HepG2 (cell line): ENCODE results near the gene LITAF. TPM values are rescaled to one million over a fixed set of nuclear protein-coding genes. Genes with fewer than 3 reads are reported as not detected.

ENCODE experiments used
- ISL2 ChIP-seq: sonication (generic); formaldehyde crosslinking; IDR thresholded peaks from 2 replicates; pipeline ENCODE4 v1.5.0; 2020; ENCODE audit warnings: missing genetic modification reagents
- ZNF180 ChIP-seq: sonication (generic); formaldehyde crosslinking; IDR thresholded peaks from 2 replicates; pipeline ENCODE4 v1.4.0; 2020; ENCODE audit warnings: low read depth, missing genetic modification reagents, borderline replicate concordance
- polyA plus RNA-seq, 8 experiments: library from polyadenylated mRNA; depleted of rRNA in 3 of 8; stranded (reverse) in 7 of 8; unstranded in 1 of 8; fragments of >200 nt; fragmentation: Illumina TruSeq in 4 of 8; extraction: Trizol in 4 of 8; gene quantifications; 2 replicates each; pipeline versions ENCODE4 v1.2.1 to v1.2.3, GENCODE V29; 2011 to 2016; ENCODE audit warnings: low read depth in 4 of 8, missing spikeins in 1 of 8, mixed read lengths in 1 of 8; ENCODE audit not compliant: insufficient read depth in 1 of 8
- total RNA-seq, 5 experiments: library from RNA; depleted of rRNA; stranded (reverse); fragments of >200 nt; fragmentation: Illumina TruSeq; extraction: Trizol; gene quantifications; 2 replicates each; pipeline ENCODE4 v1.2.3, GENCODE V29; 2016; ENCODE audit warnings: low read depth in 1 of 5
- TF ChIP-seq, protein P1 (sequence below): sonication (generic); formaldehyde crosslinking; IDR thresholded peaks from one replicate; pipeline ENCODE4 v1.5.1; 2020; ENCODE audit warnings: mild to moderate bottlenecking, missing genetic modification reagents; ENCODE audit errors: not compliant biosample characterization
- TF ChIP-seq, protein P2 (sequence below): sonication (generic); formaldehyde crosslinking; conservative IDR thresholded peaks from 2 replicates; pipeline ENCODE4 v1.4.0; 2020; ENCODE audit warnings: missing genetic modification reagents
- TF ChIP-seq, protein P3 (sequence below): sonication (generic); formaldehyde crosslinking; IDR thresholded peaks from 2 replicates; pipeline ENCODE4 v1.4.0; 2020; ENCODE audit warnings: missing genetic modification reagents
- TF ChIP-seq, protein P4 (sequence below): sonication (generic); formaldehyde crosslinking; IDR thresholded peaks from 2 replicates; pipeline ENCODE4 v1.4.0; 2020; ENCODE audit warnings: missing genetic modification reagents
- TF ChIP-seq, protein P5 (sequence below): sonication (generic); formaldehyde crosslinking; IDR thresholded peaks from 2 replicates; pipeline ENCODE4 v1.8.1; 2023; ENCODE audit warnings: mild to moderate bottlenecking, missing genetic modification reagents, borderline replicate concordance

Gene LITAF
- total and polyA plus RNA-seq, 2 of the 13 experiments (the other 11 are each of a cell fraction or from before 2014, with no cell fraction given) = 80.1 to 141 TPM

DNA sequence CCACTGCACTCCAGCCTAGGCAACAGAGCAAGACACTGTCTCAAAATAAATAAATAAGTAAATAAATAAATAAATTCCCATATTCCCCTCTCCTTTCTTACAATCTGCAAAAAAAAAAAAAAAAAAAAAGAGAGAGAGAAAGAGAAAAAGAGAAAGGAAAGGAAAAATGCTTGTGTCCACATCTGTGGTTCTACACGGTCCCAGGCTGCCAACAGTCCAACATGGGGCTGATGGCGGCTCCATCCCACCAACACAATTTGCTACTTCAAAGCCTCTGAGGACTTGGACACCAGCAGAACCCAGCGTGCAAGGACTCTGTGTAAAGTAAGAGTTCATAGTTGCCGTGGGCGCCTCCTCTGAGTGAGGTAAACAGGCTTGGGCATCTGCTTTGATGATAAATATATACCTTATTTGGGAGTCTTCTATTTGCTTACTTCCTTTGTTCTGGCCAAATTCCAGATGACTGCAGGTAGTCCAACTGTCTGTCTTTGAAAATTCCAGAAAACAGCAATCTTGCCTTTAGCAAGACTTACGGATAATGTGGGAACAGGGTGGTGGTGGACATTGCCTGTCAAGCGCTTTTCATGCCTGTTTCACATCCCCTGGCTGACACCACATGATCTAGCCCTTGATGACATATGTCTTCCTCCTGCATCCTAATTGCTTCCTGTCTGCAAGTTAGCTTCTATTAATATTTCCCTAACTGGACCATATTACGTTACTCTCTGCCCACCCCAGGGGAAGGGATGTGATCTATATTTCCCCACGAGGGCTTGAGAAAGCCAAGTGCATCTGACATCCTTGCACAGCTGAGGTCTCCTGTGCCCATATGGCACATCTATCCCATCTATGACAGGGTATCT, 10.1 kb downstream of the LITAF start (continued):
- TF ChIP-seq, protein P1, sequence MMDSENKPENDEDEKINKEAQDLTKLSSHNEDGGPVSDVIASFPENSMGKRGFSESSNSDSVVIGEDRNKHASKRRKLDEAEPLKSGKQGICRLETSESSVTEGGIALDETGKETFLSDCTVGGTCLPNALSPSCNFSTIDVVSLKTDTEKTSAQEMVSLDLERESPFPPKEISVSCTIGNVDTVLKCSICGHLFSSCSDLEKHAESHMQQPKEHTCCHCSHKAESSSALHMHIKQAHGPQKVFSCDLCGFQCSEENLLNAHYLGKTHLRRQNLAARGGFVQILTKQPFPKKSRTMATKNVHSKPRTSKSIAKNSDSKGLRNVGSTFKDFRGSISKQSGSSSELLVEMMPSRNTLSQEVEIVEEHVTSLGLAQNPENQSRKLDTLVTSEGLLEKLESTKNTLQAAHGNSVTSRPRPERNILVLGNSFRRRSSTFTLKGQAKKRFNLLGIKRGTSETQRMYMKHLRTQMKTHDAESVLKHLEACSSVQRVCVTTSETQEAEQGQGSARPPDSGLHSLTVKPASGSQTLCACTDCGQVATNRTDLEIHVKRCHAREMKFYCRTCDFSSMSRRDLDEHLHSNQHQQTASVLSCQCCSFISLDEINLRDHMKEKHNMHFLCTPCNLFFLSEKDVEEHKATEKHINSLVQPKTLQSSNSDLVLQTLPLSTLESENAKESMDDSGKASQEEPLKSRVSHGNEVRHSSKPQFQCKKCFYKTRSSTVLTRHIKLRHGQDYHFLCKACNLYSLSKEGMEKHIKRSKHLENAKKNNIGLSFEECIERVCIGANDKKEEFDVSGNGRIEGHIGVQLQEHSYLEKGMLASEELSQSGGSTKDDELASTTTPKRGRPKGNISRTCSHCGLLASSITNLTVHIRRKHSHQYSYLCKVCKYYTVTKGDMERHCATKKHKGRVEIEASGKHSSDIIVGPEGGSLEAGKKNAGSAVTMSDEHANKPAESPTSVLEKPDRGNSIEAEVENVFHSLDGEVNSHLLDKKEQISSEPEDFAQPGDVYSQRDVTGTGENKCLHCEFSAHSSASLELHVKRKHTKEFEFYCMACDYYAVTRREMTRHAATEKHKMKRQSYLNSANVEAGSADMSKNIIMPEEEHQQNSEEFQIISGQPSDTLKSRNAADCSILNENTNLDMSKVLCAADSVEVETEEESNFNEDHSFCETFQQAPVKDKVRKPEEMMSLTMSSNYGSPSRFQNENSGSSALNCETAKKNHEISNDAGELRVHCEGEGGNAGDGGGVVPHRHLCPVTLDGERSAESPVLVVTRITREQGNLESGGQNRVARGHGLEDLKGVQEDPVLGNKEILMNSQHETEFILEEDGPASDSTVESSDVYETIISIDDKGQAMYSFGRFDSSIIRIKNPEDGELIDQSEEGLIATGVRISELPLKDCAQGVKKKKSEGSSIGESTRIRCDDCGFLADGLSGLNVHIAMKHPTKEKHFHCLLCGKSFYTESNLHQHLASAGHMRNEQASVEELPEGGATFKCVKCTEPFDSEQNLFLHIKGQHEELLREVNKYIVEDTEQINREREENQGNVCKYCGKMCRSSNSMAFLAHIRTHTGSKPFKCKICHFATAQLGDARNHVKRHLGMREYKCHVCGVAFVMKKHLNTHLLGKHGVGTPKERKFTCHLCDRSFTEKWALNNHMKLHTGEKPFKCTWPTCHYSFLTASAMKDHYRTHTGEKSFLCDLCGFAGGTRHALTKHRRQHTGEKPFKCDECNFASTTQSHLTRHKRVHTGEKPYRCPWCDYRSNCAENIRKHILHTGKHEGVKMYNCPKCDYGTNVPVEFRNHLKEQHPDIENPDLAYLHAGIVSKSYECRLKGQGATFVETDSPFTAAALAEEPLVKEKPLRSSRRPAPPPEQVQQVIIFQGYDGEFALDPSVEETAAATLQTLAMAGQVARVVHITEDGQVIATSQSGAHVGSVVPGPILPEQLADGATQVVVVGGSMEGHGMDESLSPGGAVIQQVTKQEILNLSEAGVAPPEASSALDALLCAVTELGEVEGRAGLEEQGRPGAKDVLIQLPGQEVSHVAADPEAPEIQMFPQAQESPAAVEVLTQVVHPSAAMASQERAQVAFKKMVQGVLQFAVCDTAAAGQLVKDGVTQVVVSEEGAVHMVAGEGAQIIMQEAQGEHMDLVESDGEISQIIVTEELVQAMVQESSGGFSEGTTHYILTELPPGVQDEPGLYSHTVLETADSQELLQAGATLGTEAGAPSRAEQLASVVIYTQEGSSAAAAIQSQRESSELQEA (CRISPR knock-in tag) = no peak
- TF ChIP-seq, protein P2, sequence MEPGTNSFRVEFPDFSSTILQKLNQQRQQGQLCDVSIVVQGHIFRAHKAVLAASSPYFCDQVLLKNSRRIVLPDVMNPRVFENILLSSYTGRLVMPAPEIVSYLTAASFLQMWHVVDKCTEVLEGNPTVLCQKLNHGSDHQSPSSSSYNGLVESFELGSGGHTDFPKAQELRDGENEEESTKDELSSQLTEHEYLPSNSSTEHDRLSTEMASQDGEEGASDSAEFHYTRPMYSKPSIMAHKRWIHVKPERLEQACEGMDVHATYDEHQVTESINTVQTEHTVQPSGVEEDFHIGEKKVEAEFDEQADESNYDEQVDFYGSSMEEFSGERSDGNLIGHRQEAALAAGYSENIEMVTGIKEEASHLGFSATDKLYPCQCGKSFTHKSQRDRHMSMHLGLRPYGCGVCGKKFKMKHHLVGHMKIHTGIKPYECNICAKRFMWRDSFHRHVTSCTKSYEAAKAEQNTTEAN (CRISPR knock-in tag) = peak; percentile 95
- TF ChIP-seq ZNF180 (CRISPR knock-in tag) = no peak
- TF ChIP-seq, protein P3, sequence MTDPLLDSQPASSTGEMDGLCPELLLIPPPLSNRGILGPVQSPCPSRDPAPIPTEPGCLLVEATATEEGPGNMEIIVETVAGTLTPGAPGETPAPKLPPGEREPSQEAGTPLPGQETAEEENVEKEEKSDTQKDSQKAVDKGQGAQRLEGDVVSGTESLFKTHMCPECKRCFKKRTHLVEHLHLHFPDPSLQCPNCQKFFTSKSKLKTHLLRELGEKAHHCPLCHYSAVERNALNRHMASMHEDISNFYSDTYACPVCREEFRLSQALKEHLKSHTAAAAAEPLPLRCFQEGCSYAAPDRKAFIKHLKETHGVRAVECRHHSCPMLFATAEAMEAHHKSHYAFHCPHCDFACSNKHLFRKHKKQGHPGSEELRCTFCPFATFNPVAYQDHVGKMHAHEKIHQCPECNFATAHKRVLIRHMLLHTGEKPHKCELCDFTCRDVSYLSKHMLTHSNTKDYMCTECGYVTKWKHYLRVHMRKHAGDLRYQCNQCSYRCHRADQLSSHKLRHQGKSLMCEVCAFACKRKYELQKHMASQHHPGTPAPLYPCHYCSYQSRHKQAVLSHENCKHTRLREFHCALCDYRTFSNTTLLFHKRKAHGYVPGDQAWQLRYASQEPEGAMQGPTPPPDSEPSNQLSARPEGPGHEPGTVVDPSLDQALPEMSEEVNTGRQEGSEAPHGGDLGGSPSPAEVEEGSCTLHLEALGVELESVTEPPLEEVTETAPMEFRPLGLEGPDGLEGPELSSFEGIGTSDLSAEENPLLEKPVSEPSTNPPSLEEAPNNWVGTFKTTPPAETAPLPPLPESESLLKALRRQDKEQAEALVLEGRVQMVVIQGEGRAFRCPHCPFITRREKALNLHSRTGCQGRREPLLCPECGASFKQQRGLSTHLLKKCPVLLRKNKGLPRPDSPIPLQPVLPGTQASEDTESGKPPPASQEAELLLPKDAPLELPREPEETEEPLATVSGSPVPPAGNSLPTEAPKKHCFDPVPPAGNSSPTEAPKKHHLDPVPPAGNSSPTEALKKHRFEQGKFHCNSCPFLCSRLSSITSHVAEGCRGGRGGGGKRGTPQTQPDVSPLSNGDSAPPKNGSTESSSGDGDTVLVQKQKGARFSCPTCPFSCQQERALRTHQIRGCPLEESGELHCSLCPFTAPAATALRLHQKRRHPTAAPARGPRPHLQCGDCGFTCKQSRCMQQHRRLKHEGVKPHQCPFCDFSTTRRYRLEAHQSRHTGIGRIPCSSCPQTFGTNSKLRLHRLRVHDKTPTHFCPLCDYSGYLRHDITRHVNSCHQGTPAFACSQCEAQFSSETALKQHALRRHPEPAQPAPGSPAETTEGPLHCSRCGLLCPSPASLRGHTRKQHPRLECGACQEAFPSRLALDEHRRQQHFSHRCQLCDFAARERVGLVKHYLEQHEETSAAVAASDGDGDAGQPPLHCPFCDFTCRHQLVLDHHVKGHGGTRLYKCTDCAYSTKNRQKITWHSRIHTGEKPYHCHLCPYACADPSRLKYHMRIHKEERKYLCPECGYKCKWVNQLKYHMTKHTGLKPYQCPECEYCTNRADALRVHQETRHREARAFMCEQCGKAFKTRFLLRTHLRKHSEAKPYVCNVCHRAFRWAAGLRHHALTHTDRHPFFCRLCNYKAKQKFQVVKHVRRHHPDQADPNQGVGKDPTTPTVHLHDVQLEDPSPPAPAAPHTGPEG (CRISPR knock-in tag) = peak; percentile 76; the same call in 1 of the 2 replicates
- TF ChIP-seq, protein P4, sequence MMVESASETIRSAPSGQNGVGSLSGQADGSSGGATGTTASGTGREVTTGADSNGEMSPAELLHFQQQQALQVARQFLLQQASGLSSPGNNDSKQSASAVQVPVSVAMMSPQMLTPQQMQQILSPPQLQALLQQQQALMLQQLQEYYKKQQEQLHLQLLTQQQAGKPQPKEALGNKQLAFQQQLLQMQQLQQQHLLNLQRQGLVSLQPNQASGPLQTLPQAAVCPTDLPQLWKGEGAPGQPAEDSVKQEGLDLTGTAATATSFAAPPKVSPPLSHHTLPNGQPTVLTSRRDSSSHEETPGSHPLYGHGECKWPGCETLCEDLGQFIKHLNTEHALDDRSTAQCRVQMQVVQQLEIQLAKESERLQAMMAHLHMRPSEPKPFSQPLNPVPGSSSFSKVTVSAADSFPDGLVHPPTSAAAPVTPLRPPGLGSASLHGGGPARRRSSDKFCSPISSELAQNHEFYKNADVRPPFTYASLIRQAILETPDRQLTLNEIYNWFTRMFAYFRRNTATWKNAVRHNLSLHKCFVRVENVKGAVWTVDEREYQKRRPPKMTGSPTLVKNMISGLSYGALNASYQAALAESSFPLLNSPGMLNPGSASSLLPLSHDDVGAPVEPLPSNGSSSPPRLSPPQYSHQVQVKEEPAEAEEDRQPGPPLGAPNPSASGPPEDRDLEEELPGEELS (CRISPR knock-in tag) = peak; percentile 96
- peak; percentile 91 for TF ChIP-seq ISL2 (CRISPR knock-in tag)
- TF ChIP-seq, protein P5, sequence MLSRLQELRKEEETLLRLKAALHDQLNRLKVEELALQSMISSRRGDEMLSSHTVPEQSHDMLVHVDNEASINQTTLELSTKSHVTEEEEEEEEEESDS (CRISPR knock-in tag) = no peak
